KBM-7 (cell line): ENCODE results near the gene CLDND1.

Source experiments
- DNase-seq: peaks from one replicate; pipeline ENCODE4 v3.0.0-alpha.2; 2015
- in situ Hi-C: fragments of 300-500 bp; cut with MboI; formaldehyde crosslinking; loops from 2 replicates; pipeline ENCODE4 v1.14.3; 2020; ENCODE audit warnings: low sequenced_read_pairs, low pct_unique_long_range_greater_than_20kb, mixed read lengths

The CLDND1 gene

DNA sequence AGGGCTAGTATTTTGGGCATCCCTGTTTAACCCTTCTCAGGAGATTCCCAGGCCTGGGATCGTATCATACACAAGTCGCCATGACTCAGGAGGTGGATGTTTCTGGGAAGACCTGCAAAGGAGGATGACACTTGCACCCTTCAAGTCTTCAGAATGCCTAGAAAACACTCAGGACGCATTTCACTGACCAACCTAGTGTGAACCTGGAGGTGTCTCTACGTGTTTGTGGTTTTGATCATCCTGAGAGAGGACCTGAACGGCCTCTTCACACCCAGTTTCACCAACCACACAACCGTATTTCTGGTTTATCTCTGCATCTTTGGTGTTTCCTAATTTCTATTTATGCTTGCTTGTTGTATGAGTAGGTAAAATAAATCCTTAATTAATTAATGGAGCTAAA lies 2.8 kb upstream of the CLDND1 start:
- in situ Hi-C loops, result no loop called here
- DNase-seq, result no peak

- no peak for DNase-seq
- in situ Hi-C loops, result no loop called here
Observed at GRCh38 chr3:98521897-98522543, 682 bp downstream of the CLDND1 start.

GRCh38 chr3:98519351-98519750 lies 3.4 kb downstream of the CLDND1 start:
- DNase-seq, result no peak
- in situ Hi-C loops, result no loop called here

DNA sequence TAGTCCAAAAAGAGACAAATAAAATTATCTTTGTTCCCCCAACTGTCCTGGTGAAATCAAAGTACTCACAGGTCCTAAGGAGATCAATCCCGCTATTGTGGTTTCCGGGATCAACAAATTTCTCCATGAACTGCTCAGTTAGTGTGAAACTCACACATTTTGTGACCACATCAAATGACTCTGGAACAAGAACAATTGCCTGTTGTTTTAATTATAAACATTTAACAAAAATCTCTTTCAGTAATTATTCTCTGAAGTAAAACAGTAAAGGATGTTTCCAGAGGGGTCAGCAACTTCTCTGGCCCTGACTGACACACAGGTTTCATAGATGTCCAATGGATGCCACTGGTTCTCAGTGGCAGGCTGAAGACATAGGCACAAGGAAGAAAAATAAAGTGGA lies 3.9 kb downstream of the CLDND1 start:
- no peak for DNase-seq
- in situ Hi-C loops, result no loop called here

DNA sequence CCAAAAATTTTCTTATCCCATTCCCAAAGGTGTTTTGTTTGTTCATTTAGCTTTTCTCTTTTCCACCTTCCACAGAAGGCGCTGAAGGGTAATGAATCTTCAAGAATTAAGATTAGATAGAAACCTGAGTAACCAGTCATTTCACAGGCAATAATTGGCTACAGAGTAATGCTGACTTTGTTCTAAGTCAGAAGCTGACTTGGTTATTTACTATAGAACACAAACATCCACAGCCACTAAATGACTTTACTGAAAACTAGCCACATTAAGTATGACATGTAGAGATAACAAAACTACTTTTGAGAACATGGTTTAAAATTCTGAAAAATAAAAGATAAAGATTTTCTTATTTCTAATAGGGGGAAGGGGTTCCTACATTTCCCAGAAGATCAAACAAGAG lies 7.8 kb downstream of the CLDND1 start:
- in situ Hi-C loops, result no loop called here
- DNase-seq, result no peak

DNA sequence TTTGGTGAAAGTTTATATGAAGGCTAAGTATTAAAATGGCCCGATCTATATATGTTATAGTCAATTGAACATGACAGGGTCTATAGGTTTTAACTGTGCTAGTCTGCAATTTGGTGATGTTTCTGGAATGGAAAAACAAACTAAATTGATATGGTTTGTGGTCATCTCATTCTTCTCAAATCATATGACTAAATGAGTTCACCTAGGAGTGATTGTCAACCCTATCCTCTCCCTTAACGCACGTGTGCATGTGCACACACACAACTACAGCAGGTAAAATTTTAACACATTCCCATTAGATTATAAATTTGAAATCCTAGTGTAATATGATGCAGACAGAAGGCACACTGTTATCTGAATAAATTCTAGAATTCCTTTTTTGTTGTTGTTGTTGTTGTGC lies 9.0 kb downstream of the CLDND1 start:
- in situ Hi-C loops, result no loop called here
- DNase-seq, result no peak

GRCh38 chr3:98513091-98513511 lies 9.6 kb downstream of the CLDND1 start:
- in situ Hi-C loops, result no loop called here
- DNase-seq, result no peak

GRCh38 chr3:98512576-98512975 lies 10.1 kb downstream of the CLDND1 start:
- DNase-seq, result no peak

GRCh38 chr3:98508582-98508981 lies 14.1 kb downstream of the CLDND1 start:
- in situ Hi-C loops, result no loop called here
- no peak for DNase-seq

More at GRCh38 chr3:98512576-98512975, 10.1 kb downstream of the CLDND1 start:
- in situ Hi-C loops, result no loop called here

GRCh38 chr3:98504539-98504938 lies 18.2 kb downstream of the CLDND1 start:
- DNase-seq, result no peak
- in situ Hi-C loops, result no loop called here

DNA sequence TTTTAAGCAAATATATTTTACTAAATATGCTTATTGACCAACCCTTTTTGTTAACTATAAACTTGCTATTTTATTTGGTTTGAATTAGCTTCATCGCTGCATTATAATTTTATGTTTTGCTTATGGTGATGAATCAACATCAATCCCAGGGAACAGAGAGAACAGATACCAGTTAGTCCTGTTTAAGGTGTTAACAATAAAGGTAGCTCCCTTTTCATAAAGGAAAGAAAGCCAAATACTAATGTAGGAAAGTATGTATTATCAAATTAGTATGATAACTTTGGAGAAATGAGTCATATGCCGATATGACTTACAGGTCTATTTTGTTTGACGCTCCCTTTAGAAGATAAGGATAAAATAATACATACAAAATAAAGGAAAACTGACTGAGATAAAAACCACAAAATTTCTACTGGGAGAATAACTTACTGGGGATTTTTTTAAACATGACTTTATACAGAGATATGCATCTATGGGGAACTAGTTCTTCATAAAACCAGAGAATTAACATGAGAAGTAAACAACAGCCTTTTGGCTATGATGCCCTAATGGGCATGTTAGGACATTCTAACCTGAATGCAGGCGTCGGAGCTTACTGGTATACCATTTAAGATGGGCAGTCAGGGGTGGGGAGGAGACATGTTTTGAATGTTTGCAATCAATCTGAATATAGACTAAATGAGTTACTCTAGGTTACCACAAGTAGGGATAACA lies 20.7 kb downstream of the CLDND1 start:
- in situ Hi-C loops, result no loop called here
- DNase-seq, result no peak

- no peak for DNase-seq
- in situ Hi-C loops, result no loop called here
Observed at GRCh38 chr3:98501270-98501669, 21.4 kb downstream of the CLDND1 start.

- in situ Hi-C loops, result no loop called here
- no peak for DNase-seq
Observed at GRCh38 chr3:98500019-98500418, 22.7 kb downstream of the CLDND1 start.

DNA sequence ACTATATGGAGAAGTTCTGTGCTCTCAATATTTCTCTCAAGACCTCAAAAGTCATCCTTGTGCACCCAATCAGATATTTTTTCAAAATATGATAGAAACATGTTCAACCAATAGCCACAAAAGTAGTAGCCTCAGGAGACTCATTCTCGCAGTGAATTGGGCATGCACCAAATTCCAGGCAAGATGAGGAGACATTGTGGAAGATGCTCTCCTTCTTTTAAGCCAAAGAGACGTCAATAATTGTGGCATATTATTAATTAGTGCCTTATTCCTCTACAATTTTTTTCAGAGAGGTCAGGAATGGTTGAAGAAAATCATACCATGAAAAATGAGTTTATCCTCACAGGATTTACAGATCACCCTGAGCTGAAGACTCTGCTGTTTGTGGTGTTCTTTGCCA lies 25.3 kb downstream of the CLDND1 start, which contains the start of gene OR5K2:
TSS of gene OR5K2 (plus strand) at position 301 of the 400 bp plus-strand sequence. CDS start at position 301, 0 bp downstream.
- in situ Hi-C loops, result no loop called here
- no peak for DNase-seq

- in situ Hi-C loops, result no loop called here
- no peak for DNase-seq
Observed at GRCh38 chr3:98483626-98484025, 39.1 kb downstream of the CLDND1 start.

GRCh38 chr3:98482717-98483482 lies 39.8 kb downstream of the CLDND1 start:
- in situ Hi-C loops, result no loop called here

More at GRCh38 chr3:98482717-98483482, 39.8 kb downstream of the CLDND1 start:
- no peak for DNase-seq
